ENCODE measurements around the gene ASXL2. TPM values are rescaled to one million over a fixed set of nuclear protein-coding genes. Genes with fewer than 3 reads are reported as not detected.

ASXL2 gene
- total RNA-seq, 1 experiment from 2014 or later: 35.7 TPM

DNA sequence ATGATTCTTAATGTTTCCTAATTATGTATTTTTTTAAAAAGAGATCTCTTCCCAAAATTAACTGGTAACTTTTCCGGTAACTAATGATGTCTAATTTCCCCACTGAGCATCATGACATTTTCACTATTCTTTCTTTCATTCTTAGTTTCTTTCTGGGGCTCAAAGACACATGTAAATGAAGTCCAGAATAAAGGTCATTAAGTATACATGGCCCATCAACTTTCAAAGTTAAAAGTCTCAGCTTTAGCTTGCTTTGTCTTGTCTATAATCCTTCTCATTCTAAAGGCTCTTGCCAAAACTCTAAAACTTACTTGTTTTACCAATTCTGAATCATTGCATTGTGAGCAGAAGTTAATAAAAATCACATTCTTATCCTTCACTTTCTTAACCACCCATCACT is 53.6 kb downstream of the ASXL2 start:
- no peaks in the 10 kb centered on the region for H3K27me3 Mint-ChIP-seq (ENCODE audit: insufficient read depth, unreplicated experiment)

DNA sequence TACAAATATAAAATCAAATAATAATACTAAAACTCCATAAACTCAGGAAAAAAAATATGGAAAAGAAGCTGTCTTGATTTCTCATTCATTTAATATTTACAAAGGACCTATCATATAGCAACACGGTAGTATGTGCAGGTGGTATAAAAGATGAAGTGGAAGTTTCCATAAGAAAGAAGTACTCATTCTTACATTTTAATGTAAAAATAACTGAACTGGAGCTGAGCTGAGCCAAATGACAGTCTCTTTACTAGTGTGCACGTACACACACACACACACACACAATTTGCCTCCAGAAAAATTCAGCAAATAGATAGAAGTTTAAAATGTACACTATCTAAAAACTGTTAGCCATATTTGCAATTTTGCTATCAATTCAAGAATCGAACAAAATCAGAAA is 54.1 kb downstream of the ASXL2 start:
- Mint-ChIP-seq H3K4me1 (ENCODE audit: low read depth, unreplicated experiment) (peaks cover 9% of the 10 kb centered on the region), H3K27ac (ENCODE audit: unreplicated experiment) (no peak overlapping the region), H3K36me3 (ENCODE audit: insufficient read depth, unreplicated experiment) (peaks cover 18% of the 10 kb centered on the region), H3K27me3 (ENCODE audit: insufficient read depth, unreplicated experiment) (no peaks in the 10 kb centered on the region), H3K4me3 (ENCODE audit: unreplicated experiment) (no peak overlapping the region), H3K9me3 (ENCODE audit: unreplicated experiment) (no peaks in the 10 kb centered on the region)
- ChIA-PET POLR2A (no interaction called here), CTCF (interaction anchor here (0.6 kb wide), 1 partner anchor 257 kb away, joined by 3 read pairs; no protein-coding TSS in a partner anchor)
- Histone ChIP-seq H3K36me3 (ENCODE audit: control insufficient read depth, insufficient read depth, low read length) (no peaks in the 10 kb centered on the region), H3K4me1 (peaks cover under 1% of the 10 kb centered on the region; the same call in 1 of the 2 replicates), H3K4me3 (ENCODE audit: low read depth, low read length) (no peak overlapping the region), H3K27me3 (replicated peaks; ENCODE audit: control insufficient read depth, insufficient read depth, low read length) (no peaks in the 10 kb centered on the region), H3K9me3 (no peaks in the 10 kb centered on the region)
- DNase-seq: no peak
- intact Hi-C loops (cut with micrococcal nuclease; ENCODE audit: unreplicated experiment): no loop called here
- TF ChIP-seq, protein P1, sequence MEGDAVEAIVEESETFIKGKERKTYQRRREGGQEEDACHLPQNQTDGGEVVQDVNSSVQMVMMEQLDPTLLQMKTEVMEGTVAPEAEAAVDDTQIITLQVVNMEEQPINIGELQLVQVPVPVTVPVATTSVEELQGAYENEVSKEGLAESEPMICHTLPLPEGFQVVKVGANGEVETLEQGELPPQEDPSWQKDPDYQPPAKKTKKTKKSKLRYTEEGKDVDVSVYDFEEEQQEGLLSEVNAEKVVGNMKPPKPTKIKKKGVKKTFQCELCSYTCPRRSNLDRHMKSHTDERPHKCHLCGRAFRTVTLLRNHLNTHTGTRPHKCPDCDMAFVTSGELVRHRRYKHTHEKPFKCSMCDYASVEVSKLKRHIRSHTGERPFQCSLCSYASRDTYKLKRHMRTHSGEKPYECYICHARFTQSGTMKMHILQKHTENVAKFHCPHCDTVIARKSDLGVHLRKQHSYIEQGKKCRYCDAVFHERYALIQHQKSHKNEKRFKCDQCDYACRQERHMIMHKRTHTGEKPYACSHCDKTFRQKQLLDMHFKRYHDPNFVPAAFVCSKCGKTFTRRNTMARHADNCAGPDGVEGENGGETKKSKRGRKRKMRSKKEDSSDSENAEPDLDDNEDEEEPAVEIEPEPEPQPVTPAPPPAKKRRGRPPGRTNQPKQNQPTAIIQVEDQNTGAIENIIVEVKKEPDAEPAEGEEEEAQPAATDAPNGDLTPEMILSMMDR (IDR thresholded peaks at IDR 0.05; ENCODE audit: insufficient read depth in 1 of 2, low read depth in 1 of 2, low read length in 1 of 2, severe bottlenecking in 1 of 2, unreplicated experiment in 1 of 2): no peak
- BruUV-seq (replicated peaks): no TSS peak

More for the DNA sequence above, 53.6 kb downstream of the ASXL2 start:
- TF ChIP-seq, protein P1 (IDR thresholded peaks at IDR 0.05; ENCODE audit: insufficient read depth in 1 of 2, low read depth in 1 of 2, low read length in 1 of 2, severe bottlenecking in 1 of 2, unreplicated experiment in 1 of 2): no peak
- ChIA-PET CTCF (interaction anchor here (0.6 kb wide), 1 partner anchor 258 kb away, joined by 3 read pairs; no protein-coding TSS in a partner anchor), POLR2A (no interaction called here)
- no peaks in the 10 kb centered on the region for H3K36me3 ChIP-seq (ENCODE audit: control insufficient read depth, insufficient read depth, low read length)
- no peaks in the 10 kb centered on the region for H3K27me3 ChIP-seq (replicated peaks; ENCODE audit: control insufficient read depth, insufficient read depth, low read length)
- intact Hi-C loops (cut with micrococcal nuclease; ENCODE audit: unreplicated experiment): no loop called here
- H3K4me3 ChIP-seq (ENCODE audit: low read depth, low read length): no peak overlapping the region
- no peaks in the 10 kb centered on the region for H3K9me3 Mint-ChIP-seq (ENCODE audit: unreplicated experiment)
- H3K9me3 ChIP-seq: no peaks in the 10 kb centered on the region
- H3K4me1 Mint-ChIP-seq (ENCODE audit: low read depth, unreplicated experiment): peaks cover 8% of the 10 kb centered on the region
- no TSS peak for BruUV-seq (replicated peaks)
- H3K4me3 Mint-ChIP-seq (ENCODE audit: unreplicated experiment): no peak overlapping the region
- peaks cover 18% of the 10 kb centered on the region for H3K36me3 Mint-ChIP-seq (ENCODE audit: insufficient read depth, unreplicated experiment)
- H3K4me1 ChIP-seq: peaks cover 6% of the 10 kb centered on the region; the same call in 1 of the 2 replicates
- no peak for DNase-seq
- no peak overlapping the region for H3K27ac Mint-ChIP-seq (ENCODE audit: unreplicated experiment)

DNA sequence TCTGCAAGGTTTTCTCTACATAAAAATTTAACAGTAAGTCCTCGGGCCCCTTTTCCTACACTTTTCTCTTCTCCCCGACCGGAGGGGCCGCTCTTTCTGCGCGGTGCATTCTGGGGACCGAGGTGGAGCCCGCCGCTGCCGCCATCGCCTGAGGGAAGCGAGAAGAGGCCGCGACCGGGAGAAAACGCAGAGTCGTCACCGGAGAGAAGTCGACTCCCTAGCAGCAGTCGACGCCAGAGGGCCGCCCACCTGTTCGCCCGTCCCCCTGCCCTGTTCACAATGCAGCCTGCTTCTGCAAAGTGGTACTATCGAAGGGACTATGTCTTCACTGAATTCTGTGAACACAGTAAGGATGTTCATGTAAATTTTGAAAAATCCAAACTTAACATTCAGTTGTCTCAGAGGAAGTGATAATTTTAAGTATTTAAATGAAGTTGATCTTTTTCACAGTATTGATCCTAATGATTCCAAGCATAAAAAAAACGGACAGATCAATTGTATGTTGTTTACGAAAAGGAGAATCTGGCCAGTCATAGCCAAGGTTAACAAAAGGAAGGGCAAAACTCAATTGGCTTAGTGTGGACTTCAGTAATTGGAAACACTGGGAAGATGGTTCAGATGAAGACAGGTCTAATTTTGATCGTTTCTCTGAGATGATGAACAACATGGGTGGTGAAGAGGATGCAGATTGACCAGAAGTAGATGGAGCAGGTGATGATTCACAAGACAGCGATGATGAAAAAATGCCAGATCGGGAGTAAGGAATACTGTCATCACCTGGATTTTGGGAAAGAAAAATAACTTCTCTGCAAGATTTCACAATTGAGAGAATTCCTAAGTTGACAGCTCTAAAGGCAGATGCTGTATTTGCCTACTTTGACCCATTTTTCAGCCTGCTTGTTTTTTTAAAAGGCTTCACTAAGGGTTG is 55.8 kb downstream of the ASXL2 start:
- ChIA-PET CTCF (no interaction called here), POLR2A (no interaction called here)
- no peak overlapping the region for H3K4me3 ChIP-seq (ENCODE audit: low read depth, low read length)
- intact Hi-C loops (cut with micrococcal nuclease; ENCODE audit: unreplicated experiment): no loop called here
- TF ChIP-seq, protein P1 (IDR thresholded peaks at IDR 0.05; ENCODE audit: insufficient read depth in 1 of 2, low read depth in 1 of 2, low read length in 1 of 2, severe bottlenecking in 1 of 2, unreplicated experiment in 1 of 2): no peak
- H3K9me3 Mint-ChIP-seq (ENCODE audit: unreplicated experiment): no peaks in the 10 kb centered on the region
- H3K4me1 Mint-ChIP-seq (ENCODE audit: low read depth, unreplicated experiment): peaks cover 9% of the 10 kb centered on the region
- no peaks in the 10 kb centered on the region for H3K36me3 ChIP-seq (ENCODE audit: control insufficient read depth, insufficient read depth, low read length)
- no peaks in the 10 kb centered on the region for H3K9me3 ChIP-seq
- H3K27ac Mint-ChIP-seq (ENCODE audit: unreplicated experiment): no peak overlapping the region
- H3K27me3 Mint-ChIP-seq (ENCODE audit: insufficient read depth, unreplicated experiment): no peaks in the 10 kb centered on the region
- DNase-seq: no peak
- no TSS peak for BruUV-seq (replicated peaks)
- peaks cover 18% of the 10 kb centered on the region for H3K36me3 Mint-ChIP-seq (ENCODE audit: insufficient read depth, unreplicated experiment)
- no peak overlapping the region for H3K4me3 Mint-ChIP-seq (ENCODE audit: unreplicated experiment)
- no peaks in the 10 kb centered on the region for H3K4me1 ChIP-seq
- no peaks in the 10 kb centered on the region for H3K27me3 ChIP-seq (replicated peaks; ENCODE audit: control insufficient read depth, insufficient read depth, low read length)
